ENCODE measurements around the gene MRPL43.

DNA sequence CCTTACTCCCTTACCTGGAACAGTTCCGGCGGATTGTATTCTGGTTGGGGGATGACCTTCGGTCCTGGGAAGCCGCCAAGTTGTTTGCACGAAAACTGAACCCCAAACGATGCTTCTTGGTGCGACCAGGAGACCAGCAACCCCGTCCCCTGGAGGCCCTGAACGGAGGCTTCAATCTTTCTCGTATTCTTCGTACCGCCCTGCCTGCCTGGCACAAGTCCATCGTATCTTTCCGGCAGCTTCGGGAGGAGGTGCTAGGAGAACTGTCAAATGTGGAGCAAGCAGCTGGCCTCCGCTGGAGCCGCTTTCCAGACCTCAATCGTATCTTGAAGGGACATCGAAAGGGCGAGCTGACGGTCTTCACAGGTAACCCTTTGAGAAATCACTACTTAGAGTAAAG lies 1.8 kb upstream of the MRPL43 start:
- TF ChIP-seq EZH2phosphoT487 (IDR thresholded peaks at IDR 0.05; ENCODE audit: insufficient read depth, low read depth) (no peak), EZH2 (IDR thresholded peaks at IDR 0.05; ENCODE audit: insufficient read depth, poor library complexity, severe bottlenecking) (no peak)
